NT2/D1 (cell line): Measurements from ENCODE around the gene AOPEP.

ENCODE experiments used
- DNase-seq: peaks from one replicate; pipeline ENCODE4 v3.0.0-alpha.2; 2011; ENCODE audit warnings: low read depth, low spot score
- H3K27me3 ChIP-seq: 2 replicates; pipeline ENCODE4 v1.6.0; 2011; ENCODE audit warnings: mild to moderate bottlenecking; ENCODE audit not compliant: insufficient read length, insufficient read depth
- H3K36me3 ChIP-seq: 2 replicates; pipeline ENCODE4 v1.6.1; 2011; ENCODE audit warnings: mild to moderate bottlenecking, low read length, mixed read lengths; ENCODE audit not compliant: insufficient read depth, insufficient read length
- H3K4me1 ChIP-seq: 2 replicates; pipeline ENCODE4 v1.5.1; 2011; ENCODE audit not compliant: insufficient read depth, insufficient read length
- H3K4me3 ChIP-seq: 2 replicates; pipeline ENCODE4 v1.5.1; 2011; ENCODE audit warnings: low read depth; ENCODE audit not compliant: insufficient read length
- H3K9ac ChIP-seq: 2 replicates; pipeline ENCODE4 v1.6.0; 2011; ENCODE audit warnings: low read depth; ENCODE audit not compliant: insufficient read length
- H3K9me3 ChIP-seq: 2 replicates; pipeline ENCODE4 v1.5.1; 2011; ENCODE audit warnings: mild to moderate bottlenecking, low read length; ENCODE audit not compliant: insufficient read depth
- SUZ12 ChIP-seq: IDR thresholded peaks from 2 replicates; pipeline ENCODE4 v1.6.1; 2011; ENCODE audit not compliant: insufficient read length, insufficient read depth; ENCODE audit errors: extremely low read depth
- YY1 ChIP-seq: IDR thresholded peaks from 2 replicates; pipeline ENCODE4 v1.6.1; 2011; ENCODE audit not compliant: insufficient read length, insufficient read depth
- ZNF274 ChIP-seq: IDR thresholded peaks from 2 replicates; pipeline ENCODE4 v1.6.1; 2011; ENCODE audit warnings: mild to moderate bottlenecking, low read depth, low read length

The AOPEP gene

DNA sequence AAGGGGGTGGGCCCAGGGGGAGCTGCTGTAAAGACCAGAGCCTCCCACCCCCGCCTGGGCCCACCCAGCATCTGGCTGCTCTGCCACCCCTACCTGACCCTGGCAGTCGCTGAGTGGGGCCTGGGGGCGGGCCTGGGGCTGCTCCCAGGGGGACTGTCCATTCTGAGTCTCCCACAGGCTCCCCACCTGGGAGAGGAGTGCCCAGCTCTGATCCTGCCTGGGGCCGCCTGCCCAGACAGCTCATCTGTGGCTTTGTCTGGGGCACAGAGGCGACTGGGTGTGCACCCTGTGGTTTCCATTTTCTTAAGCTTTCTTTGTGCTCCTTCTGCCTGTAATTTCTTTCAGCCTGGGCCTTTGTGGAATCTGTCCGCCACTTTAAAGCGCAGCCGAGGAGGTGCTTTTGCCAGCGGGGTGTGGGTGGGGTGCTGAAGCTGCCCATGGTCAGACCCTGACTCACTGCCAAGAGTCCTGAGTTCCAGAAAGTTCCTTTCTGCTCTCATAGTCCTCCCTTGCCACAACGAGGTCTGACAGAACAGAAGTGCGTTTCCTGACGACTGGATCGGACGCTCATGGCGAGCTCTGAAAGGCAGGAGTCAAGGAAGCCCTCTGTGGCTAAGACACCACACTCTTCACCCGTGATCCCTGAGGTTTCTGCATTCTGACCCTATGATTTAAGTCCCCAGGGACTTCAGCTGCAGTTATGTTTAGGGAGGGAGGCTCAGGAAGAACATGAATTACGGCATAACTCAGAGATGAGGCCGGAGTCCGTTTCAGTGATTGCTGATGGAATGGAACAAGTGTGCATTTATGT, 366.0 kb downstream of the AOPEP start:
- Histone ChIP-seq H3K9ac (peak overlapping the region; percentile 61), H3K9me3 (no peaks in the 10 kb centered on the region), H3K4me3 (no peak overlapping the region), H3K4me1 (peaks cover 46% of the 10 kb centered on the region), H3K27me3 (no peaks in the 10 kb centered on the region), H3K36me3 (peaks cover 17% of the 10 kb centered on the region)
- TF ChIP-seq YY1 = no peak
- no peak for TF ChIP-seq ZNF274
- no peak for TF ChIP-seq SUZ12
- DNase-seq = no peak

- TF ChIP-seq ZNF274 (no peak), YY1 (no peak), SUZ12 (no peak)
- no peaks in the 10 kb centered on the region for H3K9me3 ChIP-seq
- peaks cover 45% of the 10 kb centered on the region for H3K4me1 ChIP-seq
- peak overlapping the region; percentile 68 for H3K9ac ChIP-seq
- no peak overlapping the region for H3K4me3 ChIP-seq
- no peak for DNase-seq
- peaks cover 20% of the 10 kb centered on the region for H3K36me3 ChIP-seq
- H3K27me3 ChIP-seq = no peaks in the 10 kb centered on the region
Measured at GRCh38 chr9:95093586-95093985, 367.1 kb downstream of the AOPEP start.

GRCh38 chr9:95094002-95094401, 367.5 kb downstream of the AOPEP start:
- TF ChIP-seq ZNF274 = no peak
- TF ChIP-seq SUZ12 = no peak
- no peak for TF ChIP-seq YY1
- no peak for DNase-seq
- Histone ChIP-seq H3K4me1 (peaks cover 42% of the 10 kb centered on the region), H3K36me3 (peaks cover 18% of the 10 kb centered on the region), H3K4me3 (no peak overlapping the region), H3K27me3 (no peaks in the 10 kb centered on the region), H3K9me3 (no peaks in the 10 kb centered on the region), H3K9ac (peak overlapping the region; percentile 68)

GRCh38 chr9:95095641-95096355, 369.3 kb downstream of the AOPEP start:
- Histone ChIP-seq H3K27me3 (no peaks in the 10 kb centered on the region), H3K9ac (no peak overlapping the region), H3K9me3 (no peaks in the 10 kb centered on the region), H3K4me1 (peaks cover 36% of the 10 kb centered on the region), H3K36me3 (peaks cover 25% of the 10 kb centered on the region), H3K4me3 (no peak overlapping the region)
- TF ChIP-seq ZNF274 (no peak), YY1 (no peak), SUZ12 (no peak)
- no peak for DNase-seq

- H3K27me3 ChIP-seq = no peaks in the 10 kb centered on the region
- H3K4me1 ChIP-seq = peaks cover 31% of the 10 kb centered on the region
- no peak for TF ChIP-seq SUZ12
- TF ChIP-seq YY1 = no peak
- no peak for TF ChIP-seq ZNF274
- no peak for DNase-seq
- H3K9ac ChIP-seq = no peak overlapping the region
- no peak overlapping the region for H3K4me3 ChIP-seq
- peaks cover 30% of the 10 kb centered on the region for H3K36me3 ChIP-seq
- no peaks in the 10 kb centered on the region for H3K9me3 ChIP-seq
Measured at GRCh38 chr9:95096381-95096780, 369.9 kb downstream of the AOPEP start.

- TF ChIP-seq SUZ12 (no peak), ZNF274 (no peak), YY1 (no peak)
- Histone ChIP-seq H3K27me3 (no peaks in the 10 kb centered on the region), H3K4me1 (peaks cover 26% of the 10 kb centered on the region), H3K4me3 (no peak overlapping the region), H3K9ac (no peak overlapping the region), H3K9me3 (no peaks in the 10 kb centered on the region), H3K36me3 (peaks cover 34% of the 10 kb centered on the region)
- no peak for DNase-seq
Measured at GRCh38 chr9:95096807-95097206, 370.3 kb downstream of the AOPEP start.

DNA sequence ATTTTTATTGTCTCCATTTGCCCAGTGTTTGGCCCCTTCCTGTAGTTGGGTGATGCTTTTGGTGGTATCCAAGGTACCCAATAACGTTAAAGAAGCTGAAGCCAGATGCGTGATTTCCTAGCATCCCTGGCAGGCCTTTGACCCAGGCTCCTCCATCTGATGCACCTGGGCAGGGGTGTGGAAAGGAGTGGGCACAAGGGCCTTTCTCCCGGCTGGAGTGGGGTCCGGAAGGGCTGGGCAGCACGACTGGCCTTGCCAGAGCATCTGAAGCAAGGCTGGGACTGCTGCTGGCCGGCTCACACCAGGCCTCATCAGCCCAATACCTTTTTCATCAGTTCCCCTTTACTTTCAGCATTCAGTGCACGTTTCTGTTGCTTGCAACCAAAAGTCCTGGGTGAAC, 370.8 kb downstream of the AOPEP start:
- Histone ChIP-seq H3K9me3 (no peaks in the 10 kb centered on the region), H3K36me3 (peaks cover 36% of the 10 kb centered on the region)

More for the DNA sequence above, 370.8 kb downstream of the AOPEP start:
- peaks cover 26% of the 10 kb centered on the region for H3K4me1 ChIP-seq
- H3K9ac ChIP-seq = no peak overlapping the region
- H3K4me3 ChIP-seq = no peak overlapping the region
- no peak for DNase-seq
- H3K27me3 ChIP-seq = no peaks in the 10 kb centered on the region
- TF ChIP-seq ZNF274 (no peak), YY1 (no peak), SUZ12 (no peak)
